Measurements from ENCODE around the gene OBSL1.

Gene OBSL1

GRCh38 chr2:219553168-219553417 lies 18.2 kb downstream of the OBSL1 start:
- Histone ChIP-seq H3K9me3 (no peaks in the 10 kb centered on the region), H3K4me2 (peak overlapping the region; percentile 89), H3K9ac (no peak overlapping the region), H3K27me3 (peaks cover 8% of the 10 kb centered on the region; the same call in 1 of the 2 replicates), H4K20me1 (0 out of 2 replicates have a peak, but pooled peaks cover 5% of the 10 kb centered on the region), H3K4me1 (peaks cover 14% of the 10 kb centered on the region), H3K36me3 (peaks cover 10% of the 10 kb centered on the region; the same call in 1 of the 2 replicates), H3K4me3 (no peak overlapping the region), H3K27ac (no peak overlapping the region)
- TF ChIP-seq Cebpa-rat (IDR thresholded peaks at IDR 0.05) = no peak

- H3K9me3 ChIP-seq = no peaks in the 10 kb centered on the region
- H3K36me3 ChIP-seq = peaks cover 10% of the 10 kb centered on the region; the same call in 1 of the 2 replicates
- H3K4me2 ChIP-seq = peak overlapping the region; percentile 89
- H3K4me1 ChIP-seq = peaks cover 14% of the 10 kb centered on the region
- H4K20me1 ChIP-seq = 0 out of 2 replicates have a peak, but pooled peaks cover 5% of the 10 kb centered on the region
- H3K4me3 ChIP-seq = peak overlapping the region; percentile 66
- peak overlapping the region; percentile 41 for H3K9ac ChIP-seq
- H3K27ac ChIP-seq = 0 out of 2 replicates have a peak overlapping the region, but pooled peaks have one; percentile 22
- no peak for TF ChIP-seq Cebpa-rat (IDR thresholded peaks at IDR 0.05)
- H3K27me3 ChIP-seq = peaks cover 8% of the 10 kb centered on the region; the same call in 1 of the 2 replicates
Measured at GRCh38 chr2:219552382-219553167, 18.8 kb downstream of the OBSL1 start.

- Histone ChIP-seq H3K27me3 (peaks cover 8% of the 10 kb centered on the region; the same call in 1 of the 2 replicates), H3K4me3 (peak overlapping the region; percentile 66), H3K9ac (peak overlapping the region; percentile 41), H4K20me1 (0 out of 2 replicates have a peak, but pooled peaks cover 5% of the 10 kb centered on the region), H3K4me2 (peak overlapping the region; percentile 89), H3K27ac (0 out of 2 replicates have a peak overlapping the region, but pooled peaks have one; percentile 22), H3K9me3 (no peaks in the 10 kb centered on the region), H3K4me1 (peaks cover 14% of the 10 kb centered on the region), H3K36me3 (peaks cover 10% of the 10 kb centered on the region; the same call in 1 of the 2 replicates)
- TF ChIP-seq Cebpa-rat (IDR thresholded peaks at IDR 0.05) = no peak
Measured at GRCh38 chr2:219551441-219552381, 19.6 kb downstream of the OBSL1 start.

DNA sequence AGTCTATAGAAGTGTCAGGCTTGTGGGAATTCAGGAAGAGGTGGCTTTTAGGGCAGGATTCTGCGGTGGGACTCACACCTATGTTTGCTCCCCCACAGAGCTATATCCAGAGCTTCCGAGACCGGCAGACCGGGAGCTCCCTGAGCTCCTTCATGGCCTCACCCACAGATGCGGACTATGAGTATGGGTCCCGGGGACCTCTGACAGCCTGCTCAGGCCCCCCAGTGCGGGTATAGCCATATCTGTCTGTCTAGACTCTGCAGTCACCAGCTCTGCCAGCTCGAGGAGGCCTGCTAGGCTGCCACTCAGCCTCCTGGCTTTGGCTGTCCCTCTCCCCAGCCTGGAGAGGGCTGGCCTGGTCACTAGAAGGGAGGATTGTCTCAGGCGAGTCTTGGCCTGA lies 21.7 kb downstream of the OBSL1 start:
- 0 out of 2 replicates have a peak, but pooled peaks cover 7% of the 10 kb centered on the region for H4K20me1 ChIP-seq
- no peak overlapping the region for H3K4me3 ChIP-seq
- H3K9ac ChIP-seq = no peak overlapping the region
- no peaks in the 10 kb centered on the region for H3K9me3 ChIP-seq
- no peak overlapping the region for H3K27ac ChIP-seq
- no peak overlapping the region for H3K4me2 ChIP-seq
- no peak for TF ChIP-seq Cebpa-rat (IDR thresholded peaks at IDR 0.05)
- peaks cover 15% of the 10 kb centered on the region for H3K4me1 ChIP-seq
- H3K27me3 ChIP-seq = peaks cover 18% of the 10 kb centered on the region; the same call in 1 of the 2 replicates
- H3K36me3 ChIP-seq = no peaks in the 10 kb centered on the region

GRCh38 chr2:219548990-219549389 lies 22.3 kb downstream of the OBSL1 start:
- no peak for TF ChIP-seq Cebpa-rat (IDR thresholded peaks at IDR 0.05)
- Histone ChIP-seq H3K27me3 (peaks cover 23% of the 10 kb centered on the region; the same call in 1 of the 2 replicates), H3K4me1 (peaks cover 21% of the 10 kb centered on the region), H3K27ac (no peak overlapping the region), H3K4me3 (no peak overlapping the region), H3K4me2 (no peak overlapping the region), H3K9ac (no peak overlapping the region), H4K20me1 (0 out of 2 replicates have a peak, but pooled peaks cover 13% of the 10 kb centered on the region), H3K9me3 (no peaks in the 10 kb centered on the region), H3K36me3 (no peaks in the 10 kb centered on the region)

DNA sequence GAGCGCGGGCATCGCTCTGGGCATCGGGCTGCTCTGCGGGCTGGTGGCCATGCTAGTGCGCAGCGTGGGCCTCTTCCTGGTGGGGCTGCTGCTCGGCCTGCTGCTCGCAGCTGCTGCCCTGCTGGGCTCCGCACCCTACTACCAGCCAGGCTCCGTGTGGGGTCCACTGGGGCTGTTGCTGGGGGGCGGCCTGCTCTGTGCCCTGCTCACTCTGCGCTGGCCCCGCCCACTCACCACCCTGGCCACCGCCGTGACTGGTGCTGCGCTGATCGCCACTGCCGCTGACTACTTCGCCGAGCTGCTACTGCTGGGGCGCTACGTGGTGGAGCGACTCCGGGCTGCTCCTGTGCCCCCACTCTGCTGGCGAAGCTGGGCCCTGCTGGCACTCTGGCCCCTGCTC lies 23.7 kb downstream of the OBSL1 start:
- H3K27me3 ChIP-seq = peaks cover 29% of the 10 kb centered on the region; the same call in 1 of the 2 replicates
- H3K27ac ChIP-seq = no peak overlapping the region
- no peak overlapping the region for H3K4me3 ChIP-seq
- H4K20me1 ChIP-seq = peaks cover 19% of the 10 kb centered on the region
- H3K9ac ChIP-seq = no peak overlapping the region
- no peaks in the 10 kb centered on the region for H3K36me3 ChIP-seq
- no peaks in the 10 kb centered on the region for H3K9me3 ChIP-seq
- no peak for TF ChIP-seq Cebpa-rat (IDR thresholded peaks at IDR 0.05)
- no peak overlapping the region for H3K4me2 ChIP-seq
- peaks cover 21% of the 10 kb centered on the region for H3K4me1 ChIP-seq

DNA sequence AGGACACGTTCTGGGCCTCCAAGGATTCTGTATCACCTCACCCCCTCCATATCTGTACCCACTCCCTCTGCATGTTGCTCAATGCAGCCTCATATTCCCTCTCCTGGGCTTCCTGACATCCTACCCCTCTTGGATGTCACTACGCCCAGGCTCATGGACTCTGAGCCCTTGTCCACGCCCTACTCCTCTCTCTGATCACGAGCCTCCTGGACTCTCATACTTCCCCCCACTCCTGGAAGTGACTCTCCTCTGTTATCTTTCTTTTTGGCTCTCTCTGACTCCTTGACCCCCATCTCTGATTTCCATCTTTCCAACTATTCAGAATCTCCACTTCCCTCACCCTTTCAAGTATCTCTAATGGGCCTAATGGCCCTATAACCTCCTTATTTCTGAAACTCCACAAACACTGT lies 25.4 kb downstream of the OBSL1 start:
- H3K27ac ChIP-seq = no peak overlapping the region
- H3K4me1 ChIP-seq = peaks cover 27% of the 10 kb centered on the region
- peaks cover 32% of the 10 kb centered on the region; the same call in 1 of the 2 replicates for H3K27me3 ChIP-seq
- TF ChIP-seq Cebpa-rat (IDR thresholded peaks at IDR 0.05) = no peak
- no peak overlapping the region for H3K4me3 ChIP-seq
- H3K9me3 ChIP-seq = no peaks in the 10 kb centered on the region
- no peak overlapping the region for H3K9ac ChIP-seq
- peaks cover 32% of the 10 kb centered on the region for H4K20me1 ChIP-seq
- no peak overlapping the region for H3K4me2 ChIP-seq
- peaks cover under 1% of the 10 kb centered on the region; the same call in 1 of the 2 replicates for H3K36me3 ChIP-seq

DNA sequence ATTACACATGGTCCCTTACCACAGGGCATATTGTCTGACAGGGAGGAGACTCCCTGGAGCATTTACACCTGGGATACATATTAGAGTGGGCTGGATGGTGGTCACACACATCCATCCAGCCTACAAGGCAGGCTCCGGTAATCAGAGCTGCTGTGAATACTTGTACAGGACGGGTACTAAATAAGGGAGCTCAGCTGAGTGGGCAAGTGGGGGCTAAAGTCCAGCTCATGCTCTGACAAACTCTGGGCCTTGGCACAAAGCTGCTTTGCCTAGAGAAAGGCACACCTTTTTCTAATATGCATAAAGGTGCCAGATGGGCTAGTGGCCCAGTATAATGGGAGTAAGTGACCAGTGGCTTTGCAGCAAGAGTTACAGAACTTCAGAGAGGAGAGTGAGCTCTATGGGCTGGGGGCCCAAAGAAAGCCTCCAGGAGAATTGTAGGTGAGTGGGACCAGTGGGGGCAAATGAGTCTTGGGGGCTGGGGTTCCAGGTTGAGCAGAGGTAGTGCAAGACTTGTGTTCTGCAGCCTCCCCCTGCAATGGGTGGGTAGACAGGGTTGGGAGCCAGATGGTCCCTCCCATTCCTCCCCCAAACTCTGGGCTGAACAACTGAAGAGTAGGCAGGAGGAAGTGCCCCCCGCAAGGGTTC lies 25.9 kb downstream of the OBSL1 start:
- peaks cover 30% of the 10 kb centered on the region; the same call in 1 of the 2 replicates for H3K27me3 ChIP-seq
- no peak overlapping the region for H3K9ac ChIP-seq
- H3K4me2 ChIP-seq = no peak overlapping the region
- peaks cover 6% of the 10 kb centered on the region; the same call in 1 of the 2 replicates for H3K36me3 ChIP-seq
- no peak overlapping the region for H3K27ac ChIP-seq
- no peak overlapping the region for H3K4me3 ChIP-seq
- peaks cover 29% of the 10 kb centered on the region for H4K20me1 ChIP-seq
- no peaks in the 10 kb centered on the region for H3K9me3 ChIP-seq
- no peak for TF ChIP-seq Cebpa-rat (IDR thresholded peaks at IDR 0.05)
- peaks cover 29% of the 10 kb centered on the region for H3K4me1 ChIP-seq

GRCh38 chr2:219544567-219544966 lies 26.8 kb downstream of the OBSL1 start:
- H3K4me3 ChIP-seq = peak overlapping the region; percentile 87
- H3K4me2 ChIP-seq = peak overlapping the region; percentile 99
- no peak overlapping the region for H3K27ac ChIP-seq
- TF ChIP-seq Cebpa-rat (IDR thresholded peaks at IDR 0.05) = no peak
- peaks cover 29% of the 10 kb centered on the region for H3K4me1 ChIP-seq
- peaks cover 30% of the 10 kb centered on the region; the same call in 1 of the 2 replicates for H3K27me3 ChIP-seq
- H3K36me3 ChIP-seq = peaks cover 14% of the 10 kb centered on the region
- peaks cover 34% of the 10 kb centered on the region for H4K20me1 ChIP-seq
- no peak overlapping the region for H3K9ac ChIP-seq
- H3K9me3 ChIP-seq = no peaks in the 10 kb centered on the region
